ENCODE measurements around the gene CD163L1. TPM values are rescaled to one million over a fixed set of nuclear protein-coding genes. Genes with fewer than 3 reads are reported as not detected.

CD163L1 gene
- total RNA-seq, 1 experiment from 2014 or later: 27.0 TPM

- CTCF ChIA-PET: no interaction called here
- RAD21 ChIA-PET (ENCODE audit: low non-redundant PET in 1 of 2, low total read pairs in 2 of 2, uncharacterized antibody in 2 of 2, unreplicated experiment in 2 of 2): no interaction called here
- no peak overlapping the region for H2AFZ ChIP-seq (ENCODE audit: low read depth, low read length, poor library complexity, severe bottlenecking)
Observed at GRCh38 chr12:7373226-7373625, 70.7 kb downstream of the CD163L1 start.

More at GRCh38 chr12:7373226-7373625, 70.7 kb downstream of the CD163L1 start:
- peaks cover 4% of the 10 kb centered on the region; the same call in 1 of the 2 replicates for H3K9me2 ChIP-seq (ENCODE audit: insufficient read depth)
- H3K27ac ChIP-seq (ENCODE audit: low read depth, low read length): no peak overlapping the region
- DNase-seq (ENCODE audit: low read depth, low spot score) (no peak), ATAC-seq (no peak)
- no peaks in the 10 kb centered on the region for H3K27me3 ChIP-seq (ENCODE audit: insufficient read depth, low read length)
- BruUV-seq (replicated peaks): no TSS peak
- H3K4me3 ChIP-seq (replicated peaks in 1 of 2; ENCODE audit: low read depth in 1 of 2, low read length in 2 of 2): no peak overlapping the region
- H3K79me2 ChIP-seq (ENCODE audit: insufficient read depth, low read length): no peaks in the 10 kb centered on the region
- H3K9ac ChIP-seq (ENCODE audit: low read length): no peak overlapping the region
- H3K4me1 ChIP-seq (ENCODE audit: control insufficient read depth in 1 of 2, insufficient read depth in 2 of 2, low read length in 2 of 2): peaks cover 2 to 29% of the 10 kb centered on the region in 2 experiments; a peak in 2 of 4 replicates
- no peaks in the 10 kb centered on the region for H3K9me3 ChIP-seq (ENCODE audit: control insufficient read depth in 1 of 2, insufficient read depth in 1 of 2, low read depth in 1 of 2, low read length in 2 of 2)
- POLR2A ChIA-PET: no interaction called here
- H4K20me1 ChIP-seq (ENCODE audit: insufficient read depth): no peaks in the 10 kb centered on the region
- TF ChIP-seq EZH2 (IDR thresholded peaks at IDR 0.05) (no peak), SRF (IDR thresholded peaks at IDR 0.05; ENCODE audit: low read depth) (no peak), SIN3A (IDR thresholded peaks at IDR 0.05; ENCODE audit: low read depth) (no peak), REST (IDR thresholded peaks at IDR 0.05; ENCODE audit: low read depth) (no peak), CEBPB (IDR thresholded peaks at IDR 0.05; ENCODE audit: low read depth) (no peak), ZBTB33 (IDR thresholded peaks at IDR 0.05; ENCODE audit: extremely low read depth, insufficient replicate concordance, low read length) (no peak), ATF3 (IDR thresholded peaks at IDR 0.05) (no peak), ZFX (IDR thresholded peaks at IDR 0.05) (no peak)
- intact Hi-C loops (cut with micrococcal nuclease): loop anchor here (5.0 kb wide), 1 partner anchor 156 kb away; no protein-coding TSS in a partner anchor
- no peak overlapping the region for H3K4me2 ChIP-seq (ENCODE audit: low read length)
- H3K36me3 ChIP-seq (ENCODE audit: control insufficient read depth in 1 of 2, insufficient read depth in 2 of 2, low read length in 2 of 2): no peaks in the 10 kb centered on the region

All from HCT116 (cell line).